Neutrophil (primary cell): Measurements from ENCODE around the gene LRRC7.
"Not testable (repeated sequence)": the region's sequence is repeated elsewhere in the genome, so short reads cannot be mapped to it uniquely, and the experiment has no call there.

ENCODE experiments used
- H3K27ac ChIP-seq: fragments of 200-600 bp; sonication (generic); 2 replicates; pipeline ENCODE4 v1.5.1; 2016; ENCODE audit warnings: mild to moderate bottlenecking, moderate library complexity
- H3K27me3 ChIP-seq: fragments of 200-600 bp; sonication (generic); 2 replicates; pipeline ENCODE4 v1.6.0; 2016; ENCODE audit warnings: mild to moderate bottlenecking
- H3K36me3 ChIP-seq: fragments of 200-600 bp; sonication (generic); 2 replicates; pipeline ENCODE4 v1.5.1; 2017
- H3K4me1 ChIP-seq, 2 experiments: fragments of 200-600 bp in 1 of 2; sonication (generic) in 1 of 2; 1 replicate in 1 of 2; 2 replicates in 1 of 2; pipeline versions ENCODE4 v1.5.1 to v1.6.1; 2013 to 2016; ENCODE audit warnings: low read depth in 1 of 2, low read length in 1 of 2, mild to moderate bottlenecking in 1 of 2, moderate library complexity in 1 of 2; ENCODE audit not compliant: control insufficient read depth in 1 of 2, insufficient read depth in 1 of 2
- H3K4me3 ChIP-seq, 2 experiments: fragments of 200-600 bp in 1 of 2; sonication (generic) in 1 of 2; 1 replicate in 1 of 2; 2 replicates in 1 of 2; pipeline ENCODE4 v1.5.1; 2013 to 2016; ENCODE audit warnings: low read depth in 1 of 2, low read length in 1 of 2, mild to moderate bottlenecking in 1 of 2, moderate library complexity in 1 of 2
- H3K9me3 ChIP-seq: fragments of 200-600 bp; sonication (generic); 2 replicates; pipeline ENCODE4 v1.5.1; 2016
- TF ChIP-seq, protein P1 (sequence below): fragments of 200-600 bp; sonication (generic); IDR thresholded peaks from 2 replicates; pipeline ENCODE4 v1.5.1; 2016; ENCODE audit warnings: antibody characterized with exemption

LRRC7 gene

GRCh38 chr1:69861641-69862040 lies 293.9 kb downstream of the LRRC7 start:
- H3K36me3 ChIP-seq: no peaks in the 10 kb centered on the region
- H3K4me3 ChIP-seq: no peak overlapping the region
- no peak overlapping the region for H3K27ac ChIP-seq
- no peaks in the 10 kb centered on the region for H3K4me1 ChIP-seq
- H3K9me3 ChIP-seq: no peaks in the 10 kb centered on the region
- H3K27me3 ChIP-seq: no peaks in the 10 kb centered on the region
- TF ChIP-seq, protein P1, sequence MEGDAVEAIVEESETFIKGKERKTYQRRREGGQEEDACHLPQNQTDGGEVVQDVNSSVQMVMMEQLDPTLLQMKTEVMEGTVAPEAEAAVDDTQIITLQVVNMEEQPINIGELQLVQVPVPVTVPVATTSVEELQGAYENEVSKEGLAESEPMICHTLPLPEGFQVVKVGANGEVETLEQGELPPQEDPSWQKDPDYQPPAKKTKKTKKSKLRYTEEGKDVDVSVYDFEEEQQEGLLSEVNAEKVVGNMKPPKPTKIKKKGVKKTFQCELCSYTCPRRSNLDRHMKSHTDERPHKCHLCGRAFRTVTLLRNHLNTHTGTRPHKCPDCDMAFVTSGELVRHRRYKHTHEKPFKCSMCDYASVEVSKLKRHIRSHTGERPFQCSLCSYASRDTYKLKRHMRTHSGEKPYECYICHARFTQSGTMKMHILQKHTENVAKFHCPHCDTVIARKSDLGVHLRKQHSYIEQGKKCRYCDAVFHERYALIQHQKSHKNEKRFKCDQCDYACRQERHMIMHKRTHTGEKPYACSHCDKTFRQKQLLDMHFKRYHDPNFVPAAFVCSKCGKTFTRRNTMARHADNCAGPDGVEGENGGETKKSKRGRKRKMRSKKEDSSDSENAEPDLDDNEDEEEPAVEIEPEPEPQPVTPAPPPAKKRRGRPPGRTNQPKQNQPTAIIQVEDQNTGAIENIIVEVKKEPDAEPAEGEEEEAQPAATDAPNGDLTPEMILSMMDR: no peak

DNA sequence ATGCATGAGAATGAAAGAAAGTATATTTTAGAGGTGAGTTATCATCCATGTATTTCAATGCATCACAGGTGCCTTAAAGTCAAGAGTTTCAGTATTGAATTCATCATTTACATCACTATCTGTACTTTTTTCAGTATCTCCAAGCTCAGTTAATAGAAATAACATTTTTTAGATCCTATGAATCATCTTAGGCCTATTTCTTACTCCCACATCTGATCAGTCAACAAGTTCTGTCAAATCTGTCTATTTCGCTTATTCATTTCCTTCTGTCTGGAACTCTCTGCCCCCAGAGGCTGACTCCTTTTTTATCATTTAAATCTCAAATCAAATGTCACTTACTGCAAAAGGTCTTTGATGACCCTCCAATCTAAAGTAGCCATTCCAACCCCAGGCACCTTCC lies 295.2 kb downstream of the LRRC7 start:
- TF ChIP-seq, protein P1: no peak
- Histone ChIP-seq H3K4me1 (no peaks in the 10 kb centered on the region), H3K27ac (no peak overlapping the region), H3K27me3 (no peaks in the 10 kb centered on the region), H3K36me3 (no peaks in the 10 kb centered on the region), H3K9me3 (no peaks in the 10 kb centered on the region), H3K4me3 (no peak overlapping the region)

DNA sequence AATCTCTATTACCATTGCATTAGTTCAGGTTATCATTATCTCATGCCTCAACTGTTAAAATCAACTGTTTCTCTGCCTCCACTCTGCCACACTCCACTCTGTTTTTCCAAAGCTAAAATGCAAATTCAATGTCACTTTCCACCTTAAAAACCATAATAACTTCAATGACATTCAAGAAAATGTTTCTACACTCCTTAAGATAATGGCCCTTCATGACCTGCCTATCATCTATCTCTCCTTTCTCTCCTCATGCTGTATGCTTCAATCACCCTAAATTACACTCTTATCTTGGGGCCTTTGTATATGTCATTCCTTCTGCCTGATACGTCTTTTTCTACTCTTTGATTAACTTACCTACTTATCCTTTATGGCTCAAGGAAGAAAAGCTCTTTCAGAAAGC lies 296.0 kb downstream of the LRRC7 start:
- H3K27ac ChIP-seq: no peak overlapping the region
- no peaks in the 10 kb centered on the region for H3K27me3 ChIP-seq
- H3K36me3 ChIP-seq: no peaks in the 10 kb centered on the region
- TF ChIP-seq, protein P1: no peak
- H3K9me3 ChIP-seq: no peaks in the 10 kb centered on the region
- H3K4me3 ChIP-seq: no peak overlapping the region
- H3K4me1 ChIP-seq: no peaks in the 10 kb centered on the region

GRCh38 chr1:69871412-69871811 lies 303.7 kb downstream of the LRRC7 start:
- Histone ChIP-seq H3K4me1 (no peaks in the 10 kb centered on the region), H3K4me3 (no peak overlapping the region), H3K27ac (no peak overlapping the region), H3K27me3 (no peaks in the 10 kb centered on the region), H3K9me3 (no peaks in the 10 kb centered on the region), H3K36me3 (no peaks in the 10 kb centered on the region)
- TF ChIP-seq, protein P1: no peak

DNA sequence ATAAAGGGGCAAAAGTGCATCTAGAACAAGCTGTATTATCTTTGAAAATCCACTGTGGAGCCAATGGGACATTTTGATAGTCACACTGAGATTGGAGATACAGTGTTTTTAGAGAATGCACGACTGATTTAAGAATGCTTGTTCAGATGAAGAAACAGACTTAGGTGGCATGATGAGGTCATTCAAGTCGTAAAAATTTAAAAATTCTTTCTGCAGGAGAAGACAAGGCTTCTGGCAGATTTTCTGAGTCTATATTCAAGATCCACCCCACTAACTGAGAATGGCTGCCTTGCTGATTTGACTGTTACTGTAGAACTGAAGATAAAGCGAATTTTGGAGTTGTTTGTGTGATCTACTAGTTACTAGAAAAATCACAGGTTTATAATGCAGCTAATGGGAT lies 310.6 kb downstream of the LRRC7 start:
- Histone ChIP-seq H3K27ac (no peak overlapping the region), H3K36me3 (no peaks in the 10 kb centered on the region), H3K27me3 (no peaks in the 10 kb centered on the region), H3K4me1 (no peaks in the 10 kb centered on the region), H3K9me3 (no peaks in the 10 kb centered on the region), H3K4me3 (no peak overlapping the region)
- TF ChIP-seq, protein P1: no peak

- not testable (repeated sequence) for H3K36me3 ChIP-seq, H3K4me1 ChIP-seq, H3K4me3 ChIP-seq, H3K27ac ChIP-seq, H3K9me3 ChIP-seq, H3K27me3 ChIP-seq
Measured at GRCh38 chr1:69888016-69888415, 320.3 kb downstream of the LRRC7 start.
